ENCODE data around the gene SSBP3. TPM values are rescaled to one million over a fixed set of nuclear protein-coding genes. Genes with fewer than 3 reads are reported as not detected.

Gene SSBP3
- total and polyA plus RNA-seq, 2 experiments from 2014 or later = 47.4 to 68.6 TPM

- H3K4me2 ChIP-seq = no peak overlapping the region
- no peaks in the 10 kb centered on the region for H3K9me2 ChIP-seq (ENCODE audit: insufficient read depth)
- peaks cover 16% of the 10 kb centered on the region for H3K4me1 ChIP-seq (ENCODE audit: insufficient read depth)
- no peak overlapping the region for H2AFZ ChIP-seq
- Mint-ChIP-seq H3K27me3 (ENCODE audit: insufficient read depth, low read depth, poor library complexity) (peaks cover 14% of the 10 kb centered on the region), H3K36me3 (ENCODE audit: low read depth) (peaks cover 14% of the 10 kb centered on the region), H3K4me3 (no peak overlapping the region), H3K9me3 (no peaks in the 10 kb centered on the region; the same call in 2 of the 3 replicates), H3K27ac (no peak overlapping the region), H3K4me1 (peaks cover 46% of the 10 kb centered on the region)
- TF ChIP-seq, protein P1, sequence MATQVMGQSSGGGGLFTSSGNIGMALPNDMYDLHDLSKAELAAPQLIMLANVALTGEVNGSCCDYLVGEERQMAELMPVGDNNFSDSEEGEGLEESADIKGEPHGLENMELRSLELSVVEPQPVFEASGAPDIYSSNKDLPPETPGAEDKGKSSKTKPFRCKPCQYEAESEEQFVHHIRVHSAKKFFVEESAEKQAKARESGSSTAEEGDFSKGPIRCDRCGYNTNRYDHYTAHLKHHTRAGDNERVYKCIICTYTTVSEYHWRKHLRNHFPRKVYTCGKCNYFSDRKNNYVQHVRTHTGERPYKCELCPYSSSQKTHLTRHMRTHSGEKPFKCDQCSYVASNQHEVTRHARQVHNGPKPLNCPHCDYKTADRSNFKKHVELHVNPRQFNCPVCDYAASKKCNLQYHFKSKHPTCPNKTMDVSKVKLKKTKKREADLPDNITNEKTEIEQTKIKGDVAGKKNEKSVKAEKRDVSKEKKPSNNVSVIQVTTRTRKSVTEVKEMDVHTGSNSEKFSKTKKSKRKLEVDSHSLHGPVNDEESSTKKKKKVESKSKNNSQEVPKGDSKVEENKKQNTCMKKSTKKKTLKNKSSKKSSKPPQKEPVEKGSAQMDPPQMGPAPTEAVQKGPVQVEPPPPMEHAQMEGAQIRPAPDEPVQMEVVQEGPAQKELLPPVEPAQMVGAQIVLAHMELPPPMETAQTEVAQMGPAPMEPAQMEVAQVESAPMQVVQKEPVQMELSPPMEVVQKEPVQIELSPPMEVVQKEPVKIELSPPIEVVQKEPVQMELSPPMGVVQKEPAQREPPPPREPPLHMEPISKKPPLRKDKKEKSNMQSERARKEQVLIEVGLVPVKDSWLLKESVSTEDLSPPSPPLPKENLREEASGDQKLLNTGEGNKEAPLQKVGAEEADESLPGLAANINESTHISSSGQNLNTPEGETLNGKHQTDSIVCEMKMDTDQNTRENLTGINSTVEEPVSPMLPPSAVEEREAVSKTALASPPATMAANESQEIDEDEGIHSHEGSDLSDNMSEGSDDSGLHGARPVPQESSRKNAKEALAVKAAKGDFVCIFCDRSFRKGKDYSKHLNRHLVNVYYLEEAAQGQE (IDR thresholded peaks at IDR 0.05; ENCODE audit: unreplicated experiment) = no peak
- TF ChIP-seq EZH2 (IDR thresholded peaks at IDR 0.05; ENCODE audit: low read depth, unreplicated experiment) = no peak
- no peak for TF ChIP-seq NANOG (IDR thresholded peaks at IDR 0.05; ENCODE audit: borderline replicate concordance)
- TF ChIP-seq, protein P2, sequence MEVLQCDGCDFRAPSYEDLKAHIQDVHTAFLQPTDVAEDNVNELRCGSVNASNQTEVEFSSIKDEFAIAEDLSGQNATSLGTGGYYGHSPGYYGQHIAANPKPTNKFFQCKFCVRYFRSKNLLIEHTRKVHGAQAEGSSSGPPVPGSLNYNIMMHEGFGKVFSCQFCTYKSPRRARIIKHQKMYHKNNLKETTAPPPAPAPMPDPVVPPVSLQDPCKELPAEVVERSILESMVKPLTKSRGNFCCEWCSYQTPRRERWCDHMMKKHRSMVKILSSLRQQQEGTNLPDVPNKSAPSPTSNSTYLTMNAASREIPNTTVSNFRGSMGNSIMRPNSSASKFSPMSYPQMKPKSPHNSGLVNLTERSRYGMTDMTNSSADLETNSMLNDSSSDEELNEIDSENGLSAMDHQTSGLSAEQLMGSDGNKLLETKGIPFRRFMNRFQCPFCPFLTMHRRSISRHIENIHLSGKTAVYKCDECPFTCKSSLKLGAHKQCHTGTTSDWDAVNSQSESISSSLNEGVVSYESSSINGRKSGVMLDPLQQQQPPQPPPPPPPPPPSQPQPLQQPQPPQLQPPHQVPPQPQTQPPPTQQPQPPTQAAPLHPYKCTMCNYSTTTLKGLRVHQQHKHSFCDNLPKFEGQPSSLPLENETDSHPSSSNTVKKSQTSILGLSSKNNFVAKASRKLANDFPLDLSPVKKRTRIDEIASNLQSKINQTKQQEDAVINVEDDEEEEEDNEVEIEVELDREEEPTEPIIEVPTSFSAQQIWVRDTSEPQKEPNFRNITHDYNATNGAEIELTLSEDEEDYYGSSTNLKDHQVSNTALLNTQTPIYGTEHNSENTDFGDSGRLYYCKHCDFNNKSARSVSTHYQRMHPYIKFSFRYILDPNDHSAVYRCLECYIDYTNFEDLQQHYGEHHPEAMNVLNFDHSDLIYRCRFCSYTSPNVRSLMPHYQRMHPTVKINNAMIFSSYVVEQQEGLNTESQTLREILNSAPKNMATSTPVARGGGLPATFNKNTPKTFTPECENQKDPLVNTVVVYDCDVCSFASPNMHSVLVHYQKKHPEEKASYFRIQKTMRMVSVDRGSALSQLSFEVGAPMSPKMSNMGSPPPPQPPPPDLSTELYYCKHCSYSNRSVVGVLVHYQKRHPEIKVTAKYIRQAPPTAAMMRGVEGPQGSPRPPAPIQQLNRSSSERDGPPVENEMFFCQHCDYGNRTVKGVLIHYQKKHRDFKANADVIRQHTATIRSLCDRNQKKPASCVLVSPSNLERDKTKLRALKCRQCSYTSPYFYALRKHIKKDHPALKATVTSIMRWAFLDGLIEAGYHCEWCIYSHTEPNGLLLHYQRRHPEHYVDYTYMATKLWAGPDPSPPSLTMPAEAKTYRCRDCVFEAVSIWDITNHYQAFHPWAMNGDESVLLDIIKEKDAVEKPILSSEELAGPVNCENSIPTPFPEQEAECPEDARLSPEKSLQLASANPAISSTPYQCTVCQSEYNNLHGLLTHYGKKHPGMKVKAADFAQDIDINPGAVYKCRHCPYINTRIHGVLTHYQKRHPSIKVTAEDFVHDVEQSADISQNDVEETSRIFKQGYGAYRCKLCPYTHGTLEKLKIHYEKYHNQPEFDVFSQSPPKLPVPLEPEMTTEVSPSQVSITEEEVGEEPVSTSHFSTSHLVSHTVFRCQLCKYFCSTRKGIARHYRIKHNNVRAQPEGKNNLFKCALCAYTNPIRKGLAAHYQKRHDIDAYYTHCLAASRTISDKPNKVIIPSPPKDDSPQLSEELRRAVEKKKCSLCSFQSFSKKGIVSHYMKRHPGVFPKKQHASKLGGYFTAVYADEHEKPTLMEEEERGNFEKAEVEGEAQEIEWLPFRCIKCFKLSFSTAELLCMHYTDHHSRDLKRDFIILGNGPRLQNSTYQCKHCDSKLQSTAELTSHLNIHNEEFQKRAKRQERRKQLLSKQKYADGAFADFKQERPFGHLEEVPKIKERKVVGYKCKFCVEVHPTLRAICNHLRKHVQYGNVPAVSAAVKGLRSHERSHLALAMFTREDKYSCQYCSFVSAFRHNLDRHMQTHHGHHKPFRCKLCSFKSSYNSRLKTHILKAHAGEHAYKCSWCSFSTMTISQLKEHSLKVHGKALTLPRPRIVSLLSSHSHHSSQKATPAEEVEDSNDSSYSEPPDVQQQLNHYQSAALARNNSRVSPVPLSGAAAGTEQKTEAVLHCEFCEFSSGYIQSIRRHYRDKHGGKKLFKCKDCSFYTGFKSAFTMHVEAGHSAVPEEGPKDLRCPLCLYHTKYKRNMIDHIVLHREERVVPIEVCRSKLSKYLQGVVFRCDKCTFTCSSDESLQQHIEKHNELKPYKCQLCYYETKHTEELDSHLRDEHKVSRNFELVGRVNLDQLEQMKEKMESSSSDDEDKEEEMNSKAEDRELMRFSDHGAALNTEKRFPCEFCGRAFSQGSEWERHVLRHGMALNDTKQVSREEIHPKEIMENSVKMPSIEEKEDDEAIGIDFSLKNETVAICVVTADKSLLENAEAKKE (CRISPR knock-in tag; IDR thresholded peaks at IDR 0.05) = no peak
- TF ChIP-seq ZNF114 (CRISPR knock-in tag; IDR thresholded peaks at IDR 0.05) = no peak
- no peak for TF ChIP-seq POLR2AphosphoS5 (IDR thresholded peaks at IDR 0.05; ENCODE audit: low read depth)
- TF ChIP-seq EZH2phosphoT487 (IDR thresholded peaks at IDR 0.05; ENCODE audit: unreplicated experiment) = no peak
- no peak for TF ChIP-seq JUNB (IDR thresholded peaks at IDR 0.05; ENCODE audit: unreplicated experiment)
- TF ChIP-seq ETS1 (IDR thresholded peaks at IDR 0.05) = no peak
- TF ChIP-seq STAT1 (IDR thresholded peaks at IDR 0.05; ENCODE audit: unreplicated experiment) = no peak
- no peak for TF ChIP-seq CREB1 (CRISPR knock-in tag; IDR thresholded peaks at IDR 0.05; ENCODE audit: low read depth)
- no peak for TF ChIP-seq ZNF331 (CRISPR knock-in tag; IDR thresholded peaks at IDR 0.05; ENCODE audit: low read depth)
- TF ChIP-seq, protein P3, sequence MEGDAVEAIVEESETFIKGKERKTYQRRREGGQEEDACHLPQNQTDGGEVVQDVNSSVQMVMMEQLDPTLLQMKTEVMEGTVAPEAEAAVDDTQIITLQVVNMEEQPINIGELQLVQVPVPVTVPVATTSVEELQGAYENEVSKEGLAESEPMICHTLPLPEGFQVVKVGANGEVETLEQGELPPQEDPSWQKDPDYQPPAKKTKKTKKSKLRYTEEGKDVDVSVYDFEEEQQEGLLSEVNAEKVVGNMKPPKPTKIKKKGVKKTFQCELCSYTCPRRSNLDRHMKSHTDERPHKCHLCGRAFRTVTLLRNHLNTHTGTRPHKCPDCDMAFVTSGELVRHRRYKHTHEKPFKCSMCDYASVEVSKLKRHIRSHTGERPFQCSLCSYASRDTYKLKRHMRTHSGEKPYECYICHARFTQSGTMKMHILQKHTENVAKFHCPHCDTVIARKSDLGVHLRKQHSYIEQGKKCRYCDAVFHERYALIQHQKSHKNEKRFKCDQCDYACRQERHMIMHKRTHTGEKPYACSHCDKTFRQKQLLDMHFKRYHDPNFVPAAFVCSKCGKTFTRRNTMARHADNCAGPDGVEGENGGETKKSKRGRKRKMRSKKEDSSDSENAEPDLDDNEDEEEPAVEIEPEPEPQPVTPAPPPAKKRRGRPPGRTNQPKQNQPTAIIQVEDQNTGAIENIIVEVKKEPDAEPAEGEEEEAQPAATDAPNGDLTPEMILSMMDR (conservative IDR thresholded peaks at IDR 0.05; ENCODE audit: low read depth in 2 of 2) = no peak
- H3F3A ChIP-seq (replicated peaks; ENCODE audit: low read depth) = no peaks in the 10 kb centered on the region
- no peaks in the 10 kb centered on the region for H3K36me3 ChIP-seq (ENCODE audit: insufficient read depth)
- peaks cover 21% of the 10 kb centered on the region for H3K79me2 ChIP-seq (replicated peaks; ENCODE audit: insufficient read depth)
- no peak overlapping the region for H3K4me3 ChIP-seq
- no peak overlapping the region for H3K27ac ChIP-seq (ENCODE audit: low read depth)
- 0 out of 2 replicates have a peak, but pooled peaks cover 5% of the 10 kb centered on the region for H4K20me1 ChIP-seq (replicated peaks; ENCODE audit: insufficient read depth)
- DNase-seq (ENCODE audit: low spot score) (no peak), ATAC-seq (no peak)
- H3K27me3 ChIP-seq (ENCODE audit: insufficient read depth) = no peaks in the 10 kb centered on the region
Observed at GRCh38 chr1:54255026-54255702, 151.0 kb downstream of the SSBP3 start.
